DMS114 treated with DMSO at 0.1 percent for 48 hours (cell line): ENCODE data around the gene TTPAL.

Source experiments
- DNase-seq: peaks from one replicate; lab custom pipeline; 2025; ENCODE audit not compliant: unreplicated experiment; lab: John Stamatoyannopoulos, UW

Gene TTPAL

GRCh38 chr20:44495802-44496481 is 20.3 kb downstream of the TTPAL start:
- no peak for DNase-seq

DNA sequence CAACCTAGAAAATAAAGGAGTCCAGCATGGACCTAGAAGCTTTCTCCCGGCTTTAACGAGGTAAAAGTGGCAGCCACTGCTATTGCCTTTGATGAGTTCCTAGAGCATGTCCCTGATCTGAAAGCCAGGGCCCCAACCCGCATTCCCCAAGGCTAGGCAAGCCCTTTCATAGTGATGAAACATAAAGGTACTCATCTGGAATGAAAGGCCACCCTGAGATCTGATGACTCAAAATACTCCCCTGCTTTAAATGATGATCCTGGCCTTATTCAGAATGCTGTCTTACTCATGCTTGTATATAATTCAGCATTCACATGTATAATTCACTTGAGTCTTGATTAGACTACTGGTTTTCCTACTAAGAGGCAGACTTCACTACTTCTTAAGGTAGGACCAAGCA is 21.3 kb downstream of the TTPAL start:
- no peak for DNase-seq

GRCh38 chr20:44497761-44498160 is 22.1 kb downstream of the TTPAL start:
- DNase-seq, result no peak

- DNase-seq, result no peak
Measured at GRCh38 chr20:44500221-44500620, 24.5 kb downstream of the TTPAL start.

DNA sequence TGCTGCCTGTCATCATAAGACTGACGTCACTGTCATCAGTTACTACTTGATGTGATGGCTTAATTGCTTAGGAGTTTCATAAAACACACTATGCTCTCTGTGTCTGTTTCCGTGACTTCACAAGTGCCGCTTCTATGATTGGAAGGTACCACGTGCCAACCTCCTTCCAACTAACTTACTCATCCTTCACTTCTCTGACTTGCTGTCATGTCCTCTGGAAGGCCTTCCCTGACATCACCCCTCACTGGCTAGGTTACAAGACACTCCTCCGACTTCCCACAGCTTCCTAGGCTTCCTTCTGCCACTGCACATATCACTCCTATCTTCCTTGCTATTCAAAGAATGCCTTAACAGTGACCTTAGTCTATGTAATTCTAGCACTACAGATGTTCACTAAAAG is 25.8 kb downstream of the TTPAL start:
- DNase-seq, result no peak

GRCh38 chr20:44502968-44503367 is 27.3 kb downstream of the TTPAL start:
- DNase-seq, result no peak

GRCh38 chr20:44504402-44505307 is 29.0 kb downstream of the TTPAL start:
- DNase-seq, result no peak

- DNase-seq, result no peak
Measured at GRCh38 chr20:44509762-44510161, 34.1 kb downstream of the TTPAL start.

DNA sequence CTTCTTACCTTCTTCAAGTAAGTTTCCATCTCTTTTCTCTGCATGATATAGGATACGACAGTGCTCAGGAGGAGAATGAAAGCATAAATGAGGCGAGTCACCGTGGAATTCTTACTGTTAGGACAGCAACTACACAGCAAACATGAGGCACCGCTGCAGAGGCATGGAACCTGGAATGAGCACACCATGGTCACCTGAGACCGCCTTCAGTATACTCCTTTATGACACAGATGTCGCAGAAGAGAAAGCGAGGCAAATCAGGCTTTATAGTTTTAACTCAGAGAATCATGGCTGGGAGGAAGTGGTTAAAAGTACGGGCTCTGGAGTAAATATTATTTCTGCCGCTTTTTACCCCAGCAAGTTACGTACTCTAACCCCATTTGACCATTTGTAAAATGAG is 38.2 kb downstream of the TTPAL start:
- DNase-seq, result no peak

DNA sequence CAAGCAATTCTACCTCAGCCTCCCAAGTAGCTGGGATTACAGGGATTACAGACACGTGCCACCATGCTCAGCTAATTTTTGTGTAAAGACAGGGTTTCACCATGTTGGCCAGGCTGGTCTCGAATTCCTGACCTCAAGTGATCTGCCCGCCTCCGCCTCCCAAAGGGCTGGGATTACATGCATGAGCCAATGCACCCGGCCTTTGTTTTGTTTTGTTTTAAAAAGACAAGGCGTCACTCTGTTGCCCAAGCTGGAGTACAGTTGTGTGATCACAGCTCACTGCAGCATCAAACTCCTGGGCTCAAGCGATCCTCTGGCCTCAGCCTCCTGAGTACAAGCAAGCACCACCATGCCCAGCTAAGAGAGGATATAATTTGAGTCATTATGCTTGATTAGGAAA is 40.8 kb downstream of the TTPAL start:
- no peak for DNase-seq

DNA sequence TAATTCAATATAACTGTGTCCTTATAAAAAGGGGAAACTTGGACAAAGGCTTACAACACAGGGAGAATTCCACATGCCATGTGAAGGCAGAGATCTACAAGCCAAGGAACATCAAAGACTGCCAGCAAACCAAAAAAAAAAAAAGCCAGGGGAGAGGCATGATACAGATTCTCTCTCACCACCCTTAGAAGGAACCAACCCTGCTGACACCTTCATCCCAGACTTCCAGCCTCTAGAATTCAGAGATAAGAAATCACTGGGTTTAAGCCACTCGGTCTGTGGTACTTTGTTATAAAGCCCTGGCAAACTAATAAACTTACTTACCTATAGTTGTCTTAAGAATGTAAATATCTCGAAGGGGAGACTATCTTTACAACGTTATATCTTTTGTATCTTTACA is 41.8 kb downstream of the TTPAL start:
- no peak for DNase-seq

- no peak for DNase-seq
Measured at GRCh38 chr20:44518248-44518647, 42.6 kb downstream of the TTPAL start.

DNA sequence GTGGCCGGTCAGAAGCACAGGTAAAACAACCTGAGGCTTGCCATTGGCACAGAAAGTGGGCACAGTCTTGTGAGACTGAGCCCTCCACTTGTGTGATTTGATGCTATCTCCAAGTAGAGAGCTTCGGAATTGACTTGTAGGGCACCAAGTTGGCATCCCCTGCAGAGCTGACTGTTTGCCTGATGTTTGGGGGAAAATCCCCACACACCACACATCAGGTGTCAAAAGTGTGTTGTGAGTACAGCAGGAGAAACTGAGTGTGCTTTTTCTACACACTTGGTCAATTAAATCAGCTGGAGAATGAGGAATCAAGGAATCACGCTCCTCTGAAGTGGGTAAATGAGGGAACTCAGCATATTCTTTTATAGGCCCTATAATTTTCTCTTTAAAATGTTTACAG is 45.2 kb downstream of the TTPAL start:
- no peak for DNase-seq

GRCh38 chr20:44521484-44522481 is 46.1 kb downstream of the TTPAL start, which contains the start of gene SERINC3:
SERINC3 (minus strand) TSS chr20:44522070; CDS start chr20:44521951, 119 bp downstream.
- DNase-seq, result peak; percentile 79

- no peak for DNase-seq
Measured at GRCh38 chr20:44522841-44523240, 47.2 kb downstream of the TTPAL start.

DNA sequence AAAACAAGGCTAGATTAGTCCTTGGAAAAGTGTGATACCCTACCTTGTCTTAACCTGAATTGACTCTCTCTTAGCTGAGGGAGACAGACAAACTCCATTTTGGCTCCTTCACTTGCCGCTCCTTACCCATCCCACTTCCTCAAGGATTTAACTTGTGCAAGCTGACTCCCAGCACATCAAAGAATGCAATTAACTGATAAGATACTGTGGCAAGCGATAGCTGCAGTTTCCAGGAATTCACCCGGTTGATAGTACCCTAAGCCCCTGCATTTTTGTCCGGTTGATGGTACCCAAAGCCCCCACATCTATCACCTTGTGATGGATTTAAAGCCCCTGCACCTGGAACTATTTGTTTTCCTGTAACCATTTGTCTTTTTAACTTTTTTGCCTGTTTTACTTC is 48.1 kb downstream of the TTPAL start:
- no peak for DNase-seq

GRCh38 chr20:44526129-44526528 is 50.5 kb downstream of the TTPAL start:
- DNase-seq, result no peak

GRCh38 chr20:44527716-44528199 is 52.1 kb downstream of the TTPAL start:
- no peak for DNase-seq

DNA sequence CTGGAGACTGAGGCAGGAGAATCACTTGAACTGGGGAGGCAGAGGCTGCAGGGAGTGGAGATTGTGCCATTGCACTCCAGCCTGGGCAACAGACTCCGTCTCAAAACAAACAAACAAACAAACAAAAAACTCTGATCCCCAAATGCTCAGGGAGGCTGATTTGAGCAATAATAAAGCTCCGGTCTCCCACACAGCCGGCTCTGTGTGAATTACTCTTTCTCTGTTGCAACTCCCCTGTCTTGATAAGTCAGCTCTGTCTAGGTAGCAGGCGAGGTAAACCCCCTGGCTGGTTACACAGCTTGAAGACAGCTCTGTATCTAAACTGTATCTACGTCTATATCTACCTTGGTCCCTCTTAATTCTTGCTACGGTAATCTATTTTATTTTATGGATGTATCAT is 52.6 kb downstream of the TTPAL start:
- DNase-seq, result no peak

DNA sequence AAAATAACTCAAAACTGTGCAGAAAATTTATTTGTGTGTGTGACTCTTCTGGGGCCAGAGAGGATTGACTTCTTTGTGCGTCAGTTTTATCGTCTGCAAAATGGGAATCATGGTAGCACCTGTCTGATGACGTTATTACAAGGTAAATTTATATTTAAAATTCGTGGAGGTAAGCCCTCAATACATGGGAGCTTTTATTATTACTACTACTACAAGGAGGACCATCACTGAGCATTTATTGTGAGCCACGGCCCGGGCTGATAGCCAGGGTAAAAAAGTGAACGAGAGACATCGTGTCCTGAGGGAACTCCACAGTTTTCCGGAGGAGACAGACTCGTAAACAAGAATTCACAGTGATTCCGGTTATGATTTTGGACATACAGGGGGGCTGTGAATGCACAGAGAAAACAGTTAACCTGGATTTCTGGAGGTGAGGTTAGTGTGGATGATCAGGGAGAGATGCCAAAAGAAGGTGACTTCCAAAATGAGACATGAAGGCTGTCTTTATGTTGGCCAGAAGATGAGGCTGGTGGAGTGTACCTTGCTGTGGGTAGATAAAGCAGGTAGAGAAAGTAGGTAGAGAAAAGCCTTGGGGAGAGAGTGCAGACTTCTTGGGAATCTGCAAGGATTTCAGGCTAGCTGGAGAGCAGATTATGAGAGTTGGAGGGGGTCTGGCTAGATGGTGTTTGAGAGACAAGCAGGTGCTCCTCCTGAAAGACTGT is 56.7 kb downstream of the TTPAL start:
- no peak for DNase-seq
